HG03558 (cell line): ENCODE data around the gene AQP1.

Source experiments
- ATAC-seq: cut with Tn5 transposase; IDR thresholded peaks from one replicate; pipeline ENCODE4 v1.9.1; 2021; ENCODE audit warnings: moderate number of reproducible peaks; ENCODE audit not compliant: unreplicated experiment; ENCODE audit errors: extremely low read depth

AQP1 gene

GRCh38 chr7:30904561-30904960, 7.1 kb upstream of the AQP1 start:
- no peak for ATAC-seq

DNA sequence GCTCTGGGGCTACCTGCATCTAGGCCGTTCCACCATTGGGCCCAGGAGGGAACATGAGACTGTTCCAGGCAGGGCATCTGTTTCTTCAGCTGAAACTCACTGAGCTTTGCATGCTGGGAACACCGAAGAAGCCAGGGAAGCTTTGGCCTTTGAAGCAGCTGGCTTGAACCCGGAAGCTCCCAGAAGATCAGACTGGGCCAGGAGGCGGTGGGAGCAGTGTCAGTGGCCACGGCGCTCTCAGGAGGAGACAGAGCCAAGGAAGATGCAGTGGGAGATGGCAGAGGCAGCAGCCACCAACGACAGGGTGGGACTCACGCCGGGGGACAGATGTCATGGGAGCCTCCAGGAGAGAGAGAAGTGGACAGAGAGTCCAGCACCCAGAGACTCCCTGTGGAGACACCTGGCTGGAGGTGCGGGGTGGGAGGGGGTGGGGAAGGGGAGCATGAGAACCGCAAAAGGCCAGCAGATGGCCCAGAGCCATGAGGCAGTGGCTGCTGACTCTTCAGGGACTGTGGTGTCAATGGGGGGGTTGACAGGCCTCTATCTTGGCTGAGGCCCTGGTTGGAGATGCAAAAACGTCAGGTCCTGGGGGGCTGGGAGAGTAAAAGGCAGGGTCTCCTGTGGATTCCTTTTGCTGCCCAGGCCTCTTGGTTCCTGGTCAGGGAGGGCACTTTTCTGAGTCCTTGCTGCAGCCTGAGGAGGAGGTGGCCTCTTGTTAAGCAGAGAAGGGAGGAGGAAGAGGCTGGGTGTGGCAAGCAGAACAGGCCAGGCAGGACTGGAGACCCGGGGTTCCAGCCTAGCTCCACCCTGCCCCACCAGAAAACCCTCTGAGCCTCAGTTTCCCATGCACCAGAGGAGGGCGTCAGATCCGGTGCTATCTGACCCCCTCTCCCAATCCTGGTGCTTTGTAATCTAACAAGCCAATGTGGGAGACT, 6.3 kb upstream of the AQP1 start:
- ATAC-seq: no peak

DNA sequence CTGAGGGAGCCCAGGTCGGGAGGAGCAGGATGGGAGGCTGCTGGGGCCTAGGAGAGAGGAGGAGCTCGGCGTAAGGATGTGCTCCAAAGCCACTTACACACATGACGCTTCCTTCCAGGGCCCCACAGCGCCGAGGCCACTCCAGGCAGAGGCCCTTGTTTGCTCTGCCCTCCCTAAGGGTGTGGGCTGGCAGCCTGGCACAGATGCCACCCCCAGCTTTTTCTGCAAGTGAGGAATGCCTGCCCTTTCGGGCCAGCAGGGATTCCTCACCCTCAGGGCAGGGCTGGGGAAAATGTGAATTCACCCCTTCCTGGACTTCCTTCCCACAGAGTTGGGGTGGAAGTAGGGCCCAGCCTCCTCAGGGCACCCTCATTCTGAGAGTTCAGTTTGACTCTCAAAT, 5.6 kb upstream of the AQP1 start:
- ATAC-seq: no peak

GRCh38 chr7:30906515-30907240, 5.0 kb upstream of the AQP1 start:
- no peak for ATAC-seq

DNA sequence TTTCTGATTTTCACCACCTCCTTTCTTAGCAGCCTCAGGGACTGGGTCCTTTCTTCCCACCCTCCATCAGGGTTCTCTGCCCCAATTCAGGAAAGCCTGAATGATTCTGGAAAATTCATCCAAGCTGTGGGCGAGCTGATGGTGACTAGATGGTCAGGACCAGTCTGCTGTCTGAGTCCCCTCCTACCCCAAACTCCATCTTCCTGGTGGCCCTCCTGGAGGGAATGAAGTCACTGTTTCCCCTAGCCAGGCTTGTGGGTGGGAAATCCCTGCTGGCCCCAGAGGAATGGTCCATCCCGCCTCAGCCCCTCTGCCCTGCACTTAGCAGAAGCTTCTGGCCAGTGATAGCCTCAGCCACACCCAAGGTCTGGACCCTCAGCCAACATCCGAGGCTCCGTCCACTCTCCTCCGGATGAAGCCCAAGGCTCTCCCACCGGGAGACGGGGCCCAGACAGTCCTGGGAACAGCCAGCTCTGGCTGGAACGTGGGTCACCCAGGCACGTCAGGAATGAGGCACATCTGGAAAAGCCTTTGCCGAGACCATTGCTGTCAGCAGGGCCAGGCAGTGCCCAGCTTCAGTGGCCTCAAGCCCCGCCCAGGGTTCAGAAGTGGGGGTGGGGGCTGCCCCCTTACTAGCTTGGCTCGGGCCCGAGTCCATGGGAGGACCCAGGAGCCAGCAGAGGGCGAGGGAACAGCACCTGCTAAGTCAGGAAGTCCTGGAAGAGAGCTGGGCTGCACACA, 4.0 kb upstream of the AQP1 start:
- ATAC-seq: no peak

GRCh38 chr7:30908681-30909080, 3.0 kb upstream of the AQP1 start:
- no peak for ATAC-seq

DNA sequence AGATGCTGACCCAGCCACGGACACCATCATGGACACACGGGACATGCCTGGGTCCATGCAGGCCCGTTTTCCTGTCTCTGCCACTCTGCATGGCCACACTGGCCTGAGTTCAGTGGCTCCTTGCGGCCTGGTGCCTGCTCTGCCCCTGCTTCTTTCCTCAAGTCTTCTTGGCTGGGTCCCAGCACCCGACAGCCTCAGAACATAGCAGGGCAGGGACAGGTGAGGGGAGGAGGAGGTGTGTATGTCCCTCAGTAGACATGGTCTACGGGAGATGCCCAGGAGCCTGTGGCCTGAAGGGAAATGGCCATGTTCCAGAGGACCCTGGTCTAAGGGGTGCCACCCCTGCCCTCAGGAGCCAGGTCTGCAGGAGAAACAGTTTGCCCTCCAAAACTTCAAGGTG, 2.2 kb upstream of the AQP1 start:
- ATAC-seq: no peak

- ATAC-seq: no peak
Observed at GRCh38 chr7:30910411-30911073, 1.1 kb upstream of the AQP1 start.

- no peak for ATAC-seq
Observed at GRCh38 chr7:30911133-30911532, 520 bp upstream of the AQP1 start.

DNA sequence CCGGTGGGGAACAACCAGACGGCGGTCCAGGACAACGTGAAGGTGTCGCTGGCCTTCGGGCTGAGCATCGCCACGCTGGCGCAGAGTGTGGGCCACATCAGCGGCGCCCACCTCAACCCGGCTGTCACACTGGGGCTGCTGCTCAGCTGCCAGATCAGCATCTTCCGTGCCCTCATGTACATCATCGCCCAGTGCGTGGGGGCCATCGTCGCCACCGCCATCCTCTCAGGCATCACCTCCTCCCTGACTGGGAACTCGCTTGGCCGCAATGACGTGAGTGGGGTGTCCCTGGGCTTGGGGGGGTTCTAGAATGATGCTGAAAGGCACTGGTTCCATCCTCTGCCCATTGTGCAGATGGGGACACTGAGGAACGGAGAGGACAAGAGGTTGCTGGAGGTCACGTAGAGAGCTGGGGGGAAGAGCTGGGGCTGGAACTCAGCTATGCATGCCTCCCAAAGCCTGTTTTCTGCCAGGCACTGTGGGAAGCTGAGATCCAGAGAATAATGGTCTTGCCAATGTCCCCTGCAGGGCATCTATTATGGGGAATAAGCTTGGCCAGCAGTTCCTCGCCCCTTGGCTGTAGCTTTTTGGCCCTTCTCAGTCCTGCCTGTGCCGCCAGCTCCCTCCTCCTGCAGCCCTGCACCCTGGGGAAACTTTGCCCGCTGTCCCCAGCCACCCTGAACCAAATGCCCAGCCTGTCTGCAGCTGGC, 523 bp downstream of the AQP1 start:
- ATAC-seq: no peak

- ATAC-seq: no peak
Observed at GRCh38 chr7:30912731-30912985, 1.0 kb downstream of the AQP1 start.

- ATAC-seq: no peak
Observed at GRCh38 chr7:30912986-30913811, 1.5 kb downstream of the AQP1 start.

- no peak for ATAC-seq
Observed at GRCh38 chr7:30913821-30914515, 2.3 kb downstream of the AQP1 start.

DNA sequence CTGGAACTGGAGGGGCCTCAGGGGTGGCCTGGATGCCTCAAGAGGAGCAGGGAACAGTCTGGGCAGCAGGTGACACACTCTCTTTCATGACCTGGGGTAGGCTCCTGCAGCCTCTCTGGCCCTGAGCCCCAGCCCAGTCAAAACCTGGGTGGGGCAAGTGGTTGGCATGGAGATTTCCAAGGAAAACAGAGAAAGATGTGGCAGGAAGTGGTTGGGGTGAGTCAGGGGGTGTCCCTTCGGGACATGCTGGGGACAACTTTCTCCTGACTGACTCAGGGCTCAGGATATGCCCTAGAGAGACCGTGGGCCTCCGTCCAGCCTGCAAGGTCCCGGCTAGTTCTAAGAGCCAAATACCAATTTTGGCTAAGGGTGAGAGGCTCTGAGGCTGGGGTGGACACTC, 2.9 kb downstream of the AQP1 start:
- ATAC-seq: no peak

GRCh38 chr7:30915005-30915601, 3.5 kb downstream of the AQP1 start:
- ATAC-seq: no peak

GRCh38 chr7:30915751-30916150, 4.1 kb downstream of the AQP1 start:
- no peak for ATAC-seq

- ATAC-seq: no peak
Observed at GRCh38 chr7:30916255-30916654, 4.6 kb downstream of the AQP1 start.

GRCh38 chr7:30916767-30917166, 5.1 kb downstream of the AQP1 start:
- ATAC-seq: no peak
